Subcutaneous adipose tissue (tissue), 4 donors: ENCODE data around the gene TBRG4. TPM values are rescaled to one million over a fixed set of nuclear protein-coding genes. Genes with fewer than 3 reads are reported as not detected.

Experiments
- small RNA-seq: library from RNA; depleted of rRNA; stranded (forward); fragments of <200 nt; gene quantifications from one replicate; pipeline ENCODE3, GENCODE V24; 2016
- total RNA-seq, 4 donors: library from RNA; depleted of rRNA; stranded (reverse); fragments of >200 nt; gene quantifications; one replicate each; pipeline ENCODE4 v1.1.0, GENCODE V29; 2016
- TF ChIP-seq, protein P1 (sequence below): fragments of 450-650 bp; IDR thresholded peaks from one replicate; pipeline ENCODE4 v1.5.1; 2016; ENCODE audit warnings: low read depth, mild to moderate bottlenecking, control low read depth, antibody characterized with exemption, moderate library complexity

TBRG4 gene
- total RNA-seq, 4 donors from 2014 or later = 33.1 to 47.5 (median 37.7) TPM

DNA sequence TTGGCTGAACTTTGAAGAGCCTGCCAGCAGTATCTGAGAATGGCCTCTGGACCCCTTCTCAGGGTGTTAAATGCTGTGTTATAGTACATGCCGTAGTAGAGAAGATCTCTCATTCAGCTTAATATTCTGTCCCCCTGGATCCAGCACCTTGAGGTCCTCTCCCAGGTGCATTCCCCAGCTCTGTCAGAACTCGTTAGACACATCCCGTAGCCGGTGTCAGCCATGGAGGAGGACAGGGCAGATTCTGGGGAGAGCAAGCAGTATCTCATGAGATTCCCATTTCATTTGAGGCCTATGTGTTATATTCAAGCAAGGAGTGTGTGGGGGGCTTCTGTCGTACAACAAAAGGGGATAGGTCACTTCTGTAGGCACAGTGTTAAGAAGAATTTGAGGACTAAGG, 57.6 kb downstream of the TBRG4 start:
- TF ChIP-seq, protein P1, sequence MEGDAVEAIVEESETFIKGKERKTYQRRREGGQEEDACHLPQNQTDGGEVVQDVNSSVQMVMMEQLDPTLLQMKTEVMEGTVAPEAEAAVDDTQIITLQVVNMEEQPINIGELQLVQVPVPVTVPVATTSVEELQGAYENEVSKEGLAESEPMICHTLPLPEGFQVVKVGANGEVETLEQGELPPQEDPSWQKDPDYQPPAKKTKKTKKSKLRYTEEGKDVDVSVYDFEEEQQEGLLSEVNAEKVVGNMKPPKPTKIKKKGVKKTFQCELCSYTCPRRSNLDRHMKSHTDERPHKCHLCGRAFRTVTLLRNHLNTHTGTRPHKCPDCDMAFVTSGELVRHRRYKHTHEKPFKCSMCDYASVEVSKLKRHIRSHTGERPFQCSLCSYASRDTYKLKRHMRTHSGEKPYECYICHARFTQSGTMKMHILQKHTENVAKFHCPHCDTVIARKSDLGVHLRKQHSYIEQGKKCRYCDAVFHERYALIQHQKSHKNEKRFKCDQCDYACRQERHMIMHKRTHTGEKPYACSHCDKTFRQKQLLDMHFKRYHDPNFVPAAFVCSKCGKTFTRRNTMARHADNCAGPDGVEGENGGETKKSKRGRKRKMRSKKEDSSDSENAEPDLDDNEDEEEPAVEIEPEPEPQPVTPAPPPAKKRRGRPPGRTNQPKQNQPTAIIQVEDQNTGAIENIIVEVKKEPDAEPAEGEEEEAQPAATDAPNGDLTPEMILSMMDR = no peak

DNA sequence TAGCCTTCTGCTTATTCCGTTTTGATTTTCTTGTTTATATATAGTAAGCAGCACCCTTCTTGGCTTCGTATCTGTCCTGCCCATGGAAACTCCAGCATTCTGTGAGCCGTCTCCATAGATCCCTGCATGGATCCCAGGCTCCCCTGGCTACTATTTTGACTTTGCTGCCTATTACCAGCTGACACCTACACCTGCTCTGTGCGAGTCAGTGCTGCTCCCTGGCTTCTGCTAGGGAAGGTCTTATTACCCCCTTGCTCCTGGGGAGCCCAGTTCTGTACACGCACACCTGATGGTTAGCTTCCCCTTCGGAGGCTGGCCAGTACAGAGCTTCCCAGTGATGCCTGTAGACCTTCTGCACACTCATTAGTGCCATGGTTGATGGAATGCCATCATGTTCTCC, 58.1 kb downstream of the TBRG4 start:
- TF ChIP-seq, protein P1 = no peak

DNA sequence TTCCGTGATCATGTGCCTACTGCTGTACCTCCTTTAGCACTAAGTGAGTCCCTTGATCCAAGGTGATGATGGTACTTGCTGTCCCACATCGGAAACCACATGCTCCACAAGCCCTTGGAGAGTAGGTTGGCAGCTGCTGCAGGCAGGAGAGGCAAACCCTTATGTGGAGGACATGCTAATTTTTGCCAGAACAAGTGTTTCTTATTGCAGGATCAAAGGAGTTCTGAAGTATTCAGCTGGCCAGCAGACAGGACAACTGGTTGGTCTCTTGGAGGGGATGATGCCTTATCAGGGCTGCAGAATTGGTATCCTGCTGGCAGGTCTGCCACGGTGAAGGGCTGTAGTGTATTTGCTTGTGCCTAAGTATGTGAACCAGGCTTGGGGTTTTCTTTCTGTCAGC, 59.5 kb downstream of the TBRG4 start:
- TF ChIP-seq, protein P1 = no peak

DNA sequence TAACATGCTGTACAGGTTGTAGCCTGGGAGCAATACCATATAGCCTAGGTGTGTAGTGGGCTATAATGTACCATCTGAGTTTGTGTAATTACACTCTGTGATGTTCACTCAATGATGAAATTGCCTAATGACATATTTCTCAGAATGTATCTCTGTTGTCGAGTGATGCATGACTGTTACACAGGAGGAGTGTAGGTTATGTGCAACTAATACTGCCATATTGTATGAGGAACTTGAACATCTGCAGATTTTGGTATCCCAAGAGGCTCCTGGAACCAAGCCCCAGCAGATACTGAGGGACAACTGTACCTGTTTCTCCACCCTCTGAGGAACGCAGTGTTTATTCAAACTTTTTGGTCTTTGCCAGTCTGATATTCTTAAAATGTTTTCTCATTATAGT, 61.3 kb downstream of the TBRG4 start:
- TF ChIP-seq, protein P1 = no peak

Small RNAs within 50 kb of the gene (small RNA-seq; reads per million reads assigned to genes)
- gene SNORA5A (12.9 reads per million, percentile 92 among the genes with 10 or more reads in this experiment), gene SNORA5B (not detected), gene SNORA5C (61.3 reads per million, percentile 97 among the genes with 10 or more reads in this experiment)

Other genes starting within 250 kb of the TBRG4 start
- gene PURB, start 226.2 kb downstream of the TBRG4 start, total RNA-seq = 10 to 100 TPM; 20.7 to 33.1 (median 22.1) TPM
- gene MYO1G, start 132.7 kb downstream of the TBRG4 start, total RNA-seq = 1 to 10 TPM in 3 of 4 donors, under 1 TPM in 1; 0.82 to 7.8 (median 2.8) TPM
- 10 to 100 TPM; 45.8 to 63.5 (median 50.4) TPM for gene CCM2, start 111.5 kb downstream of the TBRG4 start, total RNA-seq
- gene NACAD, start 22.7 kb downstream of the TBRG4 start, total RNA-seq = 1 to 10 TPM; 1.1 to 5.3 (median 1.9) TPM
- 100 to 1,000 TPM in 1 of 4 donors, 10 to 100 TPM in 3; 24.6 to 166 (median 50.8) TPM for gene RAMP3, start 46.1 kb upstream of the TBRG4 start, total RNA-seq